Measurements from ENCODE around the gene C11orf42. TPM values are rescaled to one million over a fixed set of nuclear protein-coding genes. Genes with fewer than 3 reads are reported as not detected.

The C11orf42 gene
- total and polyA plus RNA-seq, 4 donors: not detected

GRCh38 chr11:6238902-6239301 lies 33.5 kb downstream of the C11orf42 start, which contains the start of gene CNGA4:
TSS of gene CNGA4 (plus strand) at chr11:6239089. CDS start at chr11:6239207, 118 bp downstream.
- H3K9me3 ChIP-seq (ENCODE audit: control insufficient read depth in 4 of 4, insufficient read depth in 3 of 4, low read length in 3 of 4): no peaks in the 10 kb centered on the region
- H3K27me3 ChIP-seq (ENCODE audit: control insufficient read depth in 3 of 3, insufficient read depth in 3 of 3, low read length in 2 of 3): no peaks in the 10 kb centered on the region
- no peak for ATAC-seq (ENCODE audit: insufficient read depth, low FRiP score)
- H3K9ac ChIP-seq (ENCODE audit: insufficient read depth in 1 of 2, low read length in 2 of 2): no peak within 1 kb of the TSS
- H3K27ac ChIP-seq (ENCODE audit: low read depth in 1 of 2, low read length in 1 of 2): no peak within 1 kb of the TSS
- H3K4me1 ChIP-seq (ENCODE audit: control insufficient read depth in 5 of 5, insufficient read depth in 5 of 5, low read length in 5 of 5): peaks cover 0 to 5% (median under 1%) of the 10 kb centered on the region in 5 donors
- no peaks in the 10 kb centered on the region for H3K36me3 ChIP-seq (ENCODE audit: control insufficient read depth in 4 of 4, insufficient read depth in 4 of 4, low read length in 4 of 4)
- WGBS, 2 donors: 93 to 96% methylated on average over 1 of the region's 1 CpG
- TF ChIP-seq, protein P1, sequence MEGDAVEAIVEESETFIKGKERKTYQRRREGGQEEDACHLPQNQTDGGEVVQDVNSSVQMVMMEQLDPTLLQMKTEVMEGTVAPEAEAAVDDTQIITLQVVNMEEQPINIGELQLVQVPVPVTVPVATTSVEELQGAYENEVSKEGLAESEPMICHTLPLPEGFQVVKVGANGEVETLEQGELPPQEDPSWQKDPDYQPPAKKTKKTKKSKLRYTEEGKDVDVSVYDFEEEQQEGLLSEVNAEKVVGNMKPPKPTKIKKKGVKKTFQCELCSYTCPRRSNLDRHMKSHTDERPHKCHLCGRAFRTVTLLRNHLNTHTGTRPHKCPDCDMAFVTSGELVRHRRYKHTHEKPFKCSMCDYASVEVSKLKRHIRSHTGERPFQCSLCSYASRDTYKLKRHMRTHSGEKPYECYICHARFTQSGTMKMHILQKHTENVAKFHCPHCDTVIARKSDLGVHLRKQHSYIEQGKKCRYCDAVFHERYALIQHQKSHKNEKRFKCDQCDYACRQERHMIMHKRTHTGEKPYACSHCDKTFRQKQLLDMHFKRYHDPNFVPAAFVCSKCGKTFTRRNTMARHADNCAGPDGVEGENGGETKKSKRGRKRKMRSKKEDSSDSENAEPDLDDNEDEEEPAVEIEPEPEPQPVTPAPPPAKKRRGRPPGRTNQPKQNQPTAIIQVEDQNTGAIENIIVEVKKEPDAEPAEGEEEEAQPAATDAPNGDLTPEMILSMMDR (IDR thresholded peaks at IDR 0.05; ENCODE audit: control extremely low read depth, extremely low read depth): no peak
- DNase-seq: no peak
- no peak within 1 kb of the TSS for H3K4me3 ChIP-seq

GRCh38 chr11:6240139-6240538 lies 34.8 kb downstream of the C11orf42 start:
- Histone ChIP-seq H3K9me3 (ENCODE audit: control insufficient read depth in 4 of 4, insufficient read depth in 3 of 4, low read length in 3 of 4) (no peaks in the 10 kb centered on the region), H3K4me1 (ENCODE audit: control insufficient read depth in 5 of 5, insufficient read depth in 5 of 5, low read length in 5 of 5) (peaks cover 0 to 3% (median 0%) of the 10 kb centered on the region in 5 donors), H3K4me3 (no peak overlapping the region), H3K9ac (ENCODE audit: insufficient read depth in 1 of 2, low read length in 2 of 2) (no peak overlapping the region), H3K36me3 (ENCODE audit: control insufficient read depth in 4 of 4, insufficient read depth in 4 of 4, low read length in 4 of 4) (no peaks in the 10 kb centered on the region), H3K27me3 (ENCODE audit: control insufficient read depth in 3 of 3, insufficient read depth in 3 of 3, low read length in 2 of 3) (no peaks in the 10 kb centered on the region), H3K27ac (ENCODE audit: low read depth in 1 of 2, low read length in 1 of 2) (no peak overlapping the region)
- 97% methylated on average over 28 of the region's 28 CpGs for WGBS, 2 donors
- TF ChIP-seq, protein P1 (IDR thresholded peaks at IDR 0.05; ENCODE audit: control extremely low read depth, extremely low read depth): no peak
- ATAC-seq (ENCODE audit: insufficient read depth, low FRiP score): no peak
- DNase-seq: no peak

- H3K9me3 ChIP-seq (ENCODE audit: control insufficient read depth in 4 of 4, insufficient read depth in 3 of 4, low read length in 3 of 4): no peaks in the 10 kb centered on the region
- 25 to 44% methylated on average over 1 of the region's 1 CpG for WGBS, 2 donors
- H3K27me3 ChIP-seq (ENCODE audit: control insufficient read depth in 3 of 3, insufficient read depth in 3 of 3, low read length in 2 of 3): no peaks in the 10 kb centered on the region
- no peak overlapping the region for H3K9ac ChIP-seq (ENCODE audit: insufficient read depth in 1 of 2, low read length in 2 of 2)
- no peaks in the 10 kb centered on the region for H3K36me3 ChIP-seq (ENCODE audit: control insufficient read depth in 4 of 4, insufficient read depth in 4 of 4, low read length in 4 of 4)
- ATAC-seq (ENCODE audit: insufficient read depth, low FRiP score) (no peak), DNase-seq (no peak)
- TF ChIP-seq, protein P1 (IDR thresholded peaks at IDR 0.05; ENCODE audit: control extremely low read depth, extremely low read depth): no peak
- no peak overlapping the region for H3K4me3 ChIP-seq
- H3K4me1 ChIP-seq (ENCODE audit: control insufficient read depth in 5 of 5, insufficient read depth in 5 of 5, low read length in 5 of 5): no peaks in the 10 kb centered on the region
- H3K27ac ChIP-seq (ENCODE audit: low read depth in 1 of 2, low read length in 1 of 2): no peak overlapping the region
Observed at GRCh38 chr11:6240781-6241180, 35.4 kb downstream of the C11orf42 start.

DNA sequence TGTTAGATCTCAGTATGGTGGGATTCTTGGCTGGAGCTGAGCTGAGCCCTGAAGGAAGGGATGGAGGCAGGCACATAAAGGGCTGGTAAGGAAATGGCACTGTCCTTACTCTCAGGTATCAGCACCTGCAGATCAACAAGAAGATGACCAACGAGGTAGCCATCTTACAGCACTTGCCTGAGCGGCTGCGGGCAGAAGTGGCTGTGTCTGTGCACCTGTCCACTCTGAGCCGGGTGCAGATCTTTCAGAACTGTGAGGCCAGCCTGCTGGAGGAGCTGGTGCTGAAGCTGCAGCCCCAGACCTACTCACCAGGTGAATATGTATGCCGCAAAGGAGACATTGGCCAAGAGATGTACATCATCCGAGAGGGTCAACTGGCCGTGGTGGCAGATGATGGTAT lies 36.0 kb downstream of the C11orf42 start:
- H3K27me3 ChIP-seq (ENCODE audit: control insufficient read depth in 3 of 3, insufficient read depth in 3 of 3, low read length in 2 of 3): no peaks in the 10 kb centered on the region
- ATAC-seq (ENCODE audit: insufficient read depth, low FRiP score) (no peak), DNase-seq (no peak)
- no peaks in the 10 kb centered on the region for H3K4me1 ChIP-seq (ENCODE audit: control insufficient read depth in 5 of 5, insufficient read depth in 5 of 5, low read length in 5 of 5)
- H3K4me3 ChIP-seq: no peak overlapping the region
- TF ChIP-seq, protein P1 (IDR thresholded peaks at IDR 0.05; ENCODE audit: control extremely low read depth, extremely low read depth): no peak
- no peaks in the 10 kb centered on the region for H3K36me3 ChIP-seq (ENCODE audit: control insufficient read depth in 4 of 4, insufficient read depth in 4 of 4, low read length in 4 of 4)
- WGBS, 2 donors: 91 to 96% methylated on average over 7 of the region's 7 CpGs
- H3K9me3 ChIP-seq (ENCODE audit: control insufficient read depth in 4 of 4, insufficient read depth in 3 of 4, low read length in 3 of 4): no peaks in the 10 kb centered on the region
- H3K9ac ChIP-seq (ENCODE audit: insufficient read depth in 1 of 2, low read length in 2 of 2): no peak overlapping the region
- no peak overlapping the region for H3K27ac ChIP-seq (ENCODE audit: low read depth in 1 of 2, low read length in 1 of 2)

Measured in lung (tissue), 12 donors.